HG02884 (cell line): ENCODE results near the gene KCNMA1.
A peak's percentile ranks its signal among the peaks of the same experiment; 100 is the strongest.

Experiments used
- ATAC-seq: cut with Tn5 transposase; IDR thresholded peaks from one replicate; pipeline ENCODE4 v1.9.1; 2021; ENCODE audit warnings: mild to moderate bottlenecking, moderate library complexity; ENCODE audit not compliant: unreplicated experiment

The KCNMA1 gene

GRCh38 chr10:76899490-76899889 lies 738.1 kb downstream of the KCNMA1 start:
- no peak for ATAC-seq

- no peak for ATAC-seq
These were observed 744.7 kb downstream of the KCNMA1 start for GRCh38 chr10:76892766-76893479.

GRCh38 chr10:76887223-76888010 lies 750.2 kb downstream of the KCNMA1 start:
- ATAC-seq: no peak

- ATAC-seq: no peak
These were observed 751.8 kb downstream of the KCNMA1 start for GRCh38 chr10:76885816-76886215.

- no peak for ATAC-seq
These were observed 752.8 kb downstream of the KCNMA1 start for GRCh38 chr10:76884673-76885275.

GRCh38 chr10:76883596-76883995 lies 754.0 kb downstream of the KCNMA1 start:
- ATAC-seq: no peak

GRCh38 chr10:76882796-76883195 lies 754.8 kb downstream of the KCNMA1 start:
- no peak for ATAC-seq

- ATAC-seq: peak; percentile 38
These were observed 755.4 kb downstream of the KCNMA1 start for GRCh38 chr10:76882245-76882644.

- ATAC-seq: peak; percentile 82
These were observed 756.0 kb downstream of the KCNMA1 start for GRCh38 chr10:76881477-76882220.

GRCh38 chr10:76880931-76881330 lies 756.7 kb downstream of the KCNMA1 start:
- no peak for ATAC-seq

GRCh38 chr10:76879116-76879913 lies 758.3 kb downstream of the KCNMA1 start:
- ATAC-seq: no peak

GRCh38 chr10:76878514-76878913 lies 759.1 kb downstream of the KCNMA1 start:
- no peak for ATAC-seq

- ATAC-seq: no peak
These were observed 762.7 kb downstream of the KCNMA1 start for GRCh38 chr10:76874896-76875295.

GRCh38 chr10:76874176-76874575 lies 763.4 kb downstream of the KCNMA1 start:
- ATAC-seq: no peak

GRCh38 chr10:76871697-76872295 lies 765.8 kb downstream of the KCNMA1 start:
- no peak for ATAC-seq

GRCh38 chr10:76869931-76870330 lies 767.7 kb downstream of the KCNMA1 start:
- no peak for ATAC-seq

- ATAC-seq: no peak
These were observed 769.3 kb downstream of the KCNMA1 start for GRCh38 chr10:76868098-76868977.

- ATAC-seq: no peak
These were observed 770.6 kb downstream of the KCNMA1 start for GRCh38 chr10:76866841-76867586.
